ENCODE measurements around the gene KLF6.

The KLF6 gene

DNA sequence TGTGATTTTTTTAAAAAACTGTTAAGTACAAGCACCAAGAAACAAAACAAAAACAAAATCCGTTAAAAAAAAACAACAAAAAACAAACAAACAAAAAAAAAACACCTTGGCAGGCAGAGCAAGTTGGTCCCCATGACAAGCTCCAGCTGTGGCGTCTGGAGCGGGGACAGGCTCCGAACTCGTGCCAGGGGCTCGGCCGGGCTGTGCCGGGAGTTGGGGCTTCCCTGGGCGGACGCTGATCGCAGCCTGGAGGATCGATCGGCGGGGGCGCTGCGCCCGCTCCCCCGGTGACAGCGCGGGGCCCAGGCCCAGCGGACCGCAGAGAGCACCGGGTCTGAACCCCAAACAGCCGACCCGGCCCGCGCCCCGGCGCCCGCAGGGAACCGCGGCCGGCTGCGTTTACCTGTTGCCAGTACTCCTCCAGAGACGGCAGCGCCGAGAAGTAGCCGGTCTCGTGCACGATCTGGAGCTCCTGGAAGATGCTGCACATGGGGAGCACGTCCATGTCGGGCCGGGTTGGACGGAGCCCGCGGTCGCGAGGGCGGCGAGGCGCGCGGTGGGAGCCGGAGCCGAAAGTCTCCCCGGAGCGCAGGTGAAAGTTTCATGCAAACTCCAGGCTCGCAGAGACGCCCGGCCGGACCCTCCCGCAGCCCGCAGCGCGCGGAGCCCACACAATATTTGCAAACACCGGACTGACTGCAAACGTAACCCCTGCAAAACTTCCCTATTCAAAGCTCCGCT, at the start of gene KLF6:
Gene KLF6 (minus strand): TSS at position 700 of the 741 bp plus-strand sequence. CDS start 195 bp downstream, at position 505.
- FAIRE-seq (no peak), DNase-seq (ENCODE audit: low spot score) (no peak)

- no peak for DNase-seq (ENCODE audit: low spot score)
- no peak for FAIRE-seq
These were observed 49.4 kb upstream of the KLF6 start for GRCh38 chr10:3834404-3834803.

GRCh38 chr10:3833046-3833445, 48.0 kb upstream of the KLF6 start:
- DNase-seq (ENCODE audit: low spot score) (no peak), FAIRE-seq (no peak)

DNA sequence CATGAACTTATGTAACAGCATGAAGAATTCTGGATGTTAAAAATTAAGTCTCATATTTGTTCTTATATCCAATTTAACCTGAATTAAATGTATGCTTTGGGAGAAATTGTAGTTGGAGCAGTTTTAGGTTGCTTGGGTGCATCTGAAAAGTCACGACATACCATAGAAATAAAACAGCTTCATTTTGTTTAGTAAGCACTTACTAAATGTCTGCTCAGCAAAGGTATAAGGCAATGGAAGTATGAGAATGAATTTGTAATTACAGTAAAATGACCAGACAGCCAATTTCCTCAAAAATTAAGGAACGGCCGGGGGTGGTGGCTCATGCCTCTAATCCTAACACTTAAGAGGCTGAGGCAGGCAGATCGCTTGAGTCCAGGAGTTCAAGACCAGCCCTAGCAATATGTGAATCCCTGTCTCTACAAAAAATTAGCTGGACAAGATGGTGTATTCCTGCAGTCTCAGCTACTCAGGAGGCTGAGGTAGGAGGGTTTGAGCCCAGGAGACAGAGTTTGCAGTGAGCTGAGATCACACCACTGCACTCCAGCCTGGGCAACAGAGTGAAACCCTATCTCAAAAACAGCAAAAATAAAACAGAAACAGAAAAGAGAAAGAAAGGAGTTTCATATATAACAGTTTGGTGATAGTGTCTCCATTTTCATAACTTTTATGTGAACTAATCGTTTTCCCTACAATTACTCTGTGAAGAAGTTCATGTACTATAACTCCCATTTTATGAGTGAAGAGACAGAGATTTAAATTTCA, 47.2 kb upstream of the KLF6 start:
- no peak for FAIRE-seq
- no peak for DNase-seq (ENCODE audit: low spot score)

- DNase-seq (ENCODE audit: low spot score) (no peak), FAIRE-seq (no peak)
These were observed 46.6 kb upstream of the KLF6 start for GRCh38 chr10:3831608-3832007.

DNA sequence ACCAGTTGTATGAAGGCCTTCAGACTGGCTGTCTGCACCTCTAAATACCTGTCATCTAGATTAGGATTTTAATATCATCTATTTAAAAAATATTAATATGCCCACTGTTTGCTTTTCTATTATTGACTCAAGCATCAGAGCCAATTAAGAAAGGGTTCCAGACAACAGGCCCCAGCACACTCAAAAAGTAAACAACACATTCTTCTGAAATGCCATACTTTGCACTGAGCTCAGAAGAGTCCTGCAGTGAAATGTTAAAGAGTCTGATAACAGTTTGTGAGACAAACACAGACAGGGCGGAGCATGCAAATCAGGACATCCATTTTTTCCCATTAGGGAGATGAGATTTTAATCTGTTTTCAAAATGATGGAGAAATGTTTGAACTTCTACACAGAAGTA, 45.9 kb upstream of the KLF6 start:
- DNase-seq (ENCODE audit: low spot score) (no peak), FAIRE-seq (no peak)

DNA sequence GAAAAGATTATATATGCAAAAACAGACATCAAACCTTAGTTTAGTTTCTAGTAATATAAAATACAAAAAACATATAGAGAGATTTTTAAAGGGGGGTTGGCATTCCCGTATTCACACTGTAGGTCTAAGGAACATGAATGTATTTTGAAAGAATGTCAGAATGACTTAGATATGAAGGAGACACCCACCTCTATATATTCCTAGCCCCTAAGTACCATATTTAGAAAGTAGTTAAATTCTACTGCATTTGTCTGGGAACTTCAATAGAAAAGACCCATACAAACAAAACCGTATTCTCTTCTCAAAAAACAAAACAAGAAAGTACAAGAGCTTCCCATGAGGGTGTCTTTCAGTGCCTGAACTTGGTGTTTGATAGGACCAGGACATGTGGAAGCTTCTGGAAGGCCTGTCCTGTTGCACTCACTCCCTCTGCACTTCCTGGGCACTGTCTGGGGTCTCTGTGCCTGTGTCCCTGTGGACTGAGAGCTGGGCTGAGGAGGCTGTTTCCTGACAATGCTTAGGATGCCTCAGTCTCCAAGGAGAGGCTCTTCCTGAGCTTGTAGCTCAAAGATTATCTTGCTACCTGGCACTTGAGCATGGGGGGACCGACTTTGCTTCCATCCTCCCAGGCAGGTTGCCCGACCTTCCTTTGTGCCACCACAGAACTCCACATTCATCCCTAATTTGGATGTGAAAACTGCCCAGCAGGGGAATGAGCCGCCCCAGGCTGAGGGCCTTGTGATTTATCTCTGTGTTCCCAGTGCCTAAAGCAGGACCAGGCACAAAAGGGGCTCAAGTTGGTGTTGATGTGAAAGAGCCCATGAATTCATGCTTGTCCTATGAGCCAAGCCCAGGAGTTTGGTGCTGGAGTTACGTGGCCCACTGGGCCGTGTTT, 44.4 kb upstream of the KLF6 start:
- FAIRE-seq: no peak

DNA sequence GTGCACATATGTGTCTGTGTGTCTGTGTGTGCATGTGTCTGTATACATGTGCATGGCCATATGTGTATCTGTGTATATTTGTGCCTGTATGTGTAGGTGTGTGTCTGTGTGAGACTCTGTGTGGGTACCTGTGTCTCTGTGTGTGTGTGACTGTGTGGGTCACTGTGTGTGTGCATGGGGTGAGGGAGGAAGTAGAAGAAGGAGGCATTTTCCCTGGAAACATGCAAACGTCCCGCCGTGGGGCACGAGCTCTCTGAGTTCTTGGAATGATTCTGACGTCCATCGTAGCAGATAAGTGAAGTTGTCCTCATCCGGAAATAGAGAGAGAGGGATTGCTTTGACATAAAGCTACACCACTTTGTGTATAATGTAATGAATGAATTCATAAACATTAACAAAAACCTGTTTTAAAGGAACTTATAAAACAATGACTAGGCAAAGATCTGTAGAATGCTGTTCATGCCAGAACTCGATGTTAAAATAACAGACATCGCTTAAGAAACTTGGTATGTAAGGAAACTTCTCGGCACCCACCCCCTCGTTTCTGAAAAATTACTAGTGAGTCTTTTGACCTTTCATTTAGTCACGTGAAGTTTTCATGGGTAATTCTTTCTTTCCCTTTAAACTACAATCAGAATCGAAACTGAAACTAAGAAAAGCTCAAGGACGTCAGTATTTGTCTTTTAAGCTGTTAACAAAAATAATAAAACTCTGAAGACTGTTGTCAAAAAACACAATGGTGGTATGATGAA, 43.6 kb upstream of the KLF6 start:
- peak; percentile 51 for FAIRE-seq
- peak; percentile 45 for DNase-seq (ENCODE audit: low spot score)

More for the DNA sequence above, 44.4 kb upstream of the KLF6 start:
- no peak for DNase-seq (ENCODE audit: low spot score)

DNA sequence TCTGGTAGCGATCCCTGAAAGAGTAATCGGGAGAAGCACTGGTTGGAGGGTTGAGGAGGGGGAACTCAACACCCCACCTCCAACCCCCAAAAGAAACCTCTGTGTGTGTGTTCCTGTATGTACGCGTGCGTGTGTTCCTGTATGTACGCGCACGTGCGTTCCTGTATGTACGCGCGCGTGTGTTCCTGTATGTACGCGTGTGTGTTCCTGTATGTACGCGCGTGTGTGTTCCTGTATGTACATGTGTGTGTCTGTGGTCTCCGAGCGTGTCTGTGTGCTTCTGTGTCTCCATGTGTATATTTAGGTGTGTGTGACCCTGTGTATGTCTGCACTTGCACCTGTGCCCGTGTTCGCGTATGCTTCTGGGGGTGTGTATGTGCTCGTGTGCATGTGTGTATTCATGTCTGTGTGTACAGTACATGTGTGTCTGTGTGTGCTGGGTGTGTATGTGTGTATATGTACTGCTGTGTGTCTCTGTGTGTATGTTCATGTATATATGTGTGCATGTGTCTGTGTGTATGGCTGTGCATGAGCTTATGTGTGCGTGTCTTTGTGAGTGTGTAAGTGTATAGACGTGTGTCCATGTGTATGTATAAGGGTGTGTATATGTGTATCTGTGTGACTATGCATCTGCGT, 42.9 kb upstream of the KLF6 start:
- FAIRE-seq (no peak), DNase-seq (ENCODE audit: low spot score) (no peak)

- no peak for FAIRE-seq
- DNase-seq (ENCODE audit: low spot score): peak; percentile 17
These were observed 42.3 kb upstream of the KLF6 start for GRCh38 chr10:3827266-3827665.

- FAIRE-seq: peak; percentile 40
- peak; percentile 80 for DNase-seq (ENCODE audit: low spot score)
These were observed 40.9 kb upstream of the KLF6 start for GRCh38 chr10:3825862-3826351.

DNA sequence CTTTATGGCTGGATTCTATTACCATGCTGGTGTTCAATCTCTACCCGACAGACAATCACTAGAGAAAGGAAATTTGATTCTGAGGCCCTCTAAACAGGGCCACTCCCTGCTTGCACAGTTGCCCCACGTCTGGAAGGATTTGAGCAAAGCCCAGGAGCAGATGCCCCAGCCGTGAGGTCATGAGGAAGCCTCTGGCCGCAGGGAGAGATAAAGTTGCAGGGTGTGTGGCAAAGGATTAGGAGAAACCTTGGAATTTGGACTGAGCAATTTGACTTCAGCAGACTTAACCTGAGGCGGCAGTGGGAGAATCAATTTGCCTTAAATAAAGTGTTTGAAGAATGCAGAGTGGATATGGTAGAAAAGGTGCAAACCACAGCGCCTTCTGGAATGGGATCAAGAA, 40.2 kb upstream of the KLF6 start:
- FAIRE-seq (peak; percentile 95), DNase-seq (ENCODE audit: low spot score) (peak; percentile 97)

GRCh38 chr10:3822541-3823330, 37.7 kb upstream of the KLF6 start:
- DNase-seq (ENCODE audit: low spot score) (no peak), FAIRE-seq (no peak)

GRCh38 chr10:3820255-3820654, 35.2 kb upstream of the KLF6 start:
- FAIRE-seq: no peak

DNA sequence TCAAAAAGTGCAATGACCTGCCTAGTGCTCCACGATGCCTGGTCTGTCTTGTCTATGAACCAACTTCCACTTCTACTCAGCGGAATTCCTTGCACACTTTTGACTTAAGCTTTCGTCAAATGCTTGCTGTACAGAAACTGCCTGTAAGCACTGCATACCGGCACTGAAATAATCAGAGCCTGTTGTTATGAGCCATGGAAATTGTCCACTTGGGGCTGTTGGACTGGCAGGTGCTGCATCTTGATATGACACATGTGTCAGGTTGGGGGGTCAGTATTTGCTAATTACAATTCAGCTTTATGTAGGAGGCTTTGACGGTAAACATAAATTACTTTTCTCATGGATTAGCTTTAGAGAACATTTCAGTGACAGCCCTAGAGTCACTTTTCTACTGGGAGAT, 32.0 kb upstream of the KLF6 start:
- no peak for FAIRE-seq
- no peak for DNase-seq (ENCODE audit: low spot score)

More at GRCh38 chr10:3820255-3820654, 35.2 kb upstream of the KLF6 start:
- no peak for DNase-seq (ENCODE audit: low spot score)

GRCh38 chr10:3814838-3815220, 29.8 kb upstream of the KLF6 start:
- DNase-seq (ENCODE audit: low spot score): no peak
- FAIRE-seq: no peak

DNA sequence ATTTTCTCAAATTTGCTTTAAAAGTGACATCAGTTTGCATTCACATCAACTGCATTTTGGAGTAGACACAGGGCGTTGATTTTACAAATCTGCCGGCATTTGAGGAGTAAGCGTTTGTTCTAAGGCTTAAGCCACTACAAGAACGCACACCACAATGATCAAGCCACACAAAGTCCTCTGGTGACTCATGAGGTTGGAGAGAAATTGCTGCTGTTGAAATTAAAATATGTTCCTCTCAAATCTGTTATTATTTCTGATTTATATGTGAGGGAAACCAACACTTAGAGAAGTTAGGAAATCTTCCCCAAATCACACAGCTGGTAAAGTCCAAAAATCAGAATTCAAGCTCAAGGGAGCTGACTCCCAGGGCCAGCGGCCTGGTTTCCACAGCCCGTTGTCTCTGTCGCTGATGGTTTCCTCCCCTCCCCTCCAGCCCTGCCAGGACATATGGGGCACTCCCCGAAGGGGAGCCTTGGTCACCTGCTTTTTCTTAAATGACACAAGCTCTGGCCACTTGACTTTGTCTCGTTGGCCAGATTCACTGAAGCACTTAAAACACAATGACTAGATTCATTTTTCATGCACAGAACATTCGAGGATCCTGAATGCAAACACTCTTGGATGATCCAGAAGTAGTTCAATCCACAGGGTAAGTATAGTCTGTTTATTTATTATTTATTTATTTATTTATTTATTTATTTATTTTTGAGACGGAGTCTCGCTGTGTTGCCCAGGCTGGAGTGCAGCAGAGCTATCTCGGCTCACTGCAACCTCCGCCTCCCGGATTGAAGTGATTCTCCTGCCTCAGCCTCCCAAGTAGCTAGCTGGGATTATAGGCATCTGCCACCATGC, 29.2 kb upstream of the KLF6 start:
- DNase-seq (ENCODE audit: low spot score) (peak; percentile 72), FAIRE-seq (peak; percentile 73)

- DNase-seq (ENCODE audit: low spot score): peak; percentile 29
- FAIRE-seq: no peak
These were observed 28.3 kb upstream of the KLF6 start for GRCh38 chr10:3813267-3813666.

GRCh38 chr10:3812141-3812540, 27.1 kb upstream of the KLF6 start:
- no peak for FAIRE-seq
- no peak for DNase-seq (ENCODE audit: low spot score)
